ENCODE measurements around the gene SENP1. TPM values are rescaled to one million over a fixed set of nuclear protein-coding genes. Genes with fewer than 3 reads are reported as not detected.

Gene SENP1
- total RNA-seq, 2 experiments from 2014 or later, result 20.3 to 25.7 TPM

- CTCF ChIA-PET, result interaction anchor here (0.7 kb wide), 1 partner anchor 63 kb away, joined by 3 read pairs; no protein-coding TSS in a partner anchor
- Mint-ChIP-seq H3K36me3 (ENCODE audit: low read depth) (no peaks in the 10 kb centered on the region), H3K27me3 (peaks cover 29% of the 10 kb centered on the region), H3K4me3 (no peak overlapping the region), H3K4me1 (ENCODE audit: low read depth) (no peaks in the 10 kb centered on the region), H3K27ac (no peak overlapping the region), H3K9me3 (no peaks in the 10 kb centered on the region)
- intact Hi-C loops (cut with DNase I, micrococcal nuclease), result no loop called here
- no peak overlapping the region for H3K27ac ChIP-seq (ENCODE audit: low read depth in 1 of 2, low read length in 2 of 2)
- no peaks in the 10 kb centered on the region for H3K4me1 ChIP-seq (ENCODE audit: insufficient read depth, low read length)
- peaks cover 5 to 17% of the 10 kb centered on the region in 2 experiments for H3K27me3 ChIP-seq (ENCODE audit: control insufficient read depth in 1 of 2, insufficient read depth in 2 of 2, low read length in 2 of 2)
- H3K4me3 ChIP-seq (ENCODE audit: low read length), result no peak overlapping the region
- no peaks in the 10 kb centered on the region for H3K9me3 ChIP-seq (ENCODE audit: control insufficient read depth in 1 of 2, insufficient read depth in 1 of 2, low read length in 2 of 2)
- TF ChIP-seq CTCF (IDR thresholded peaks at IDR 0.05), result no peak
- H3K36me3 ChIP-seq (ENCODE audit: insufficient read depth, low read length), result no peaks in the 10 kb centered on the region
- ATAC-seq (ENCODE audit: poor library complexity) (no peak), DNase-seq (no peak)
- POLR2A ChIA-PET, result no interaction called here
Measured at GRCh38 chr12:48021485-48022179, 84.2 kb downstream of the SENP1 start.

DNA sequence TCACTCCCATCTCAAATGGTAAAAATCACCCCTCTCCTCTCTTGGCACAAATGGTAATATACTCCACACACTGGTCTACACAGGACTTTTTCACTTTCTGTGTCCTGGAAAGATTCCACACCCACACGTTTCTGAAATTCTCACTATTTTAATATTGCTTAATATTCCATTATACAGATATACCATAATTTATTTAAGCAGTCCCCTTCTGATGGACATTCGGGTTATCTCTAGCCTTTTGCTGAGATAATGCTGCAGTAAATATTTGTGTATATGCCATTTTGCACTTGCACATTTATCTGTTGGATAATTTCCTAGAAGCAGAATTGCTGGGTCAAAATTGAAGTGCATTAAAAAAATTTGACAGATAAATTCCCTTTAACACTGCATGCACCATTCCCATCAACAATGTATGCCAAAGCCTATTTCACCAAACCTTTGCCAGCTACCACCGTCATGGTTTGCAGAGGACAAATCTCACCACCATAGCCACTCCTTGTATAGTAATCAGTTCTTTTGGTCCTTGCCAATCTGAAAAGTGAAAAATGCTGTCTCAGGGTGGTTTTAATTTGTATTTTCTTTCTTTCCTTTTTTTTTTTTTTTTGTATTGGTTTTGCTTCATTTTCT, 86.1 kb downstream of the SENP1 start:
- Mint-ChIP-seq H3K4me3 (no peak overlapping the region), H3K36me3 (ENCODE audit: low read depth) (no peaks in the 10 kb centered on the region), H3K27me3 (peaks cover 38% of the 10 kb centered on the region), H3K9me3 (no peaks in the 10 kb centered on the region), H3K4me1 (ENCODE audit: low read depth) (no peaks in the 10 kb centered on the region), H3K27ac (no peak overlapping the region)
- no peak for DNase-seq
- Histone ChIP-seq H3K4me3 (ENCODE audit: low read length) (no peak overlapping the region), H3K27me3 (ENCODE audit: control insufficient read depth in 1 of 2, insufficient read depth in 2 of 2, low read length in 2 of 2) (peaks cover 11 to 19% of the 10 kb centered on the region in 2 experiments), H3K36me3 (ENCODE audit: insufficient read depth, low read length) (no peaks in the 10 kb centered on the region), H3K27ac (ENCODE audit: low read depth in 1 of 2, low read length in 2 of 2) (no peak overlapping the region), H3K9me3 (ENCODE audit: control insufficient read depth in 1 of 2, insufficient read depth in 1 of 2, low read length in 2 of 2) (no peaks in the 10 kb centered on the region), H3K4me1 (ENCODE audit: insufficient read depth, low read length) (no peaks in the 10 kb centered on the region)
- ChIA-PET CTCF (interaction anchor here (0.6 kb wide), 1 partner anchor 56 kb away, joined by 3 read pairs; the partner anchor contains the start of gene TMEM106C), POLR2A (no interaction called here)
- no peak for TF ChIP-seq CTCF (IDR thresholded peaks at IDR 0.05)
- intact Hi-C loops (cut with DNase I, micrococcal nuclease), result no loop called here
- no peak for ATAC-seq (ENCODE audit: poor library complexity)

GRCh38 chr12:48018618-48018995, 87.3 kb downstream of the SENP1 start:
- intact Hi-C loops (cut with DNase I, micrococcal nuclease), result no loop called here
- ChIA-PET CTCF (no interaction called here), POLR2A (no interaction called here)
- no peaks in the 10 kb centered on the region for H3K4me1 ChIP-seq (ENCODE audit: insufficient read depth, low read length)
- no peak for DNase-seq
- Mint-ChIP-seq H3K27me3 (peaks cover 44% of the 10 kb centered on the region), H3K4me1 (ENCODE audit: low read depth) (no peaks in the 10 kb centered on the region), H3K9me3 (no peaks in the 10 kb centered on the region), H3K4me3 (no peak overlapping the region), H3K36me3 (ENCODE audit: low read depth) (no peaks in the 10 kb centered on the region), H3K27ac (no peak overlapping the region)
- no peak for ATAC-seq (ENCODE audit: poor library complexity)
- no peak overlapping the region for H3K4me3 ChIP-seq (ENCODE audit: low read length)
- no peak overlapping the region for H3K27ac ChIP-seq (ENCODE audit: low read depth in 1 of 2, low read length in 2 of 2)
- H3K36me3 ChIP-seq (ENCODE audit: insufficient read depth, low read length), result no peaks in the 10 kb centered on the region
- TF ChIP-seq CTCF (IDR thresholded peaks at IDR 0.05), result no peak
- peaks cover 11 to 24% of the 10 kb centered on the region in 2 experiments for H3K27me3 ChIP-seq (ENCODE audit: control insufficient read depth in 1 of 2, insufficient read depth in 2 of 2, low read length in 2 of 2)
- no peaks in the 10 kb centered on the region for H3K9me3 ChIP-seq (ENCODE audit: control insufficient read depth in 1 of 2, insufficient read depth in 1 of 2, low read length in 2 of 2)
